Vagina (tissue), 2 donors: ENCODE results near the gene DICER1. TPM values are rescaled to one million over a fixed set of nuclear protein-coding genes. Genes with fewer than 3 reads are reported as not detected.

Experiments used
- DNase-seq, 2 donors: peaks; one replicate each; pipeline ENCODE4 v3.0.0-alpha.2; 2017; ENCODE audit errors: extremely low spot score in 2 of 2
- H3K27ac ChIP-seq: fragments of 200-600 bp; sonication (generic); one replicate; pipeline ENCODE4 v1.5.1; 2019
- H3K27me3 ChIP-seq: fragments of 200-600 bp; sonication (generic); one replicate; pipeline ENCODE4 v1.5.1; 2019
- H3K36me3 ChIP-seq, 2 donors: fragments of 200-600 bp; sonication (generic); one replicate each; pipeline ENCODE4 v1.5.1; 2017 to 2019
- H3K4me1 ChIP-seq: fragments of 200-600 bp; sonication (generic); one replicate; pipeline ENCODE4 v1.5.1; 2019
- H3K4me3 ChIP-seq, 2 donors: fragments of 200-600 bp; sonication (generic); 1 replicate in 1 of 2; 2 replicates in 1 of 2; pipeline ENCODE4 v1.5.1; 2016 to 2019
- H3K9me3 ChIP-seq: fragments of 200-600 bp; sonication (generic); one replicate; pipeline ENCODE4 v1.5.1; 2019
- POLR2A ChIP-seq, 2 donors: fragments of 450-650 bp; IDR thresholded peaks; one replicate each; pipeline ENCODE4 v1.6.1; 2017; ENCODE audit warnings: antibody characterized with exemption in 2 of 2, mild to moderate bottlenecking in 2 of 2, moderate library complexity in 2 of 2
- POLR2AphosphoS5 ChIP-seq, 2 donors: sonication (generic); formaldehyde crosslinking; IDR thresholded peaks; one replicate each; pipeline ENCODE4 v1.9.0; 2017; ENCODE audit warnings: antibody characterized with exemption in 2 of 2, mild to moderate bottlenecking in 2 of 2, low read depth in 1 of 2; ENCODE audit not compliant: insufficient read depth in 1 of 2
- intact Hi-C: fragments of 100-400 bp; cut with DNase I; formaldehyde crosslinking; loops from one replicate; pipeline ENCODE4 v1.15.1; 2023
- total RNA-seq: library from RNA; depleted of rRNA; stranded (reverse); fragments of >200 nt; gene quantifications from one replicate; pipeline ENCODE4 v1.2.3, GENCODE V29; 2016
- TF ChIP-seq, protein P1 (sequence below), 3 experiments: fragments of 450-650 bp in 2 of 3; fragments of 200-600 bp in 1 of 3; sonication (generic) in 1 of 3; IDR thresholded peaks; one replicate each; pipeline ENCODE4 v1.5.1; 2017 to 2019; ENCODE audit warnings: antibody characterized with exemption in 3 of 3, mild to moderate bottlenecking in 2 of 3, moderate library complexity in 2 of 3

DICER1 gene
- total RNA-seq, 1 donor from 2014 or later = 68.3 TPM

DNA sequence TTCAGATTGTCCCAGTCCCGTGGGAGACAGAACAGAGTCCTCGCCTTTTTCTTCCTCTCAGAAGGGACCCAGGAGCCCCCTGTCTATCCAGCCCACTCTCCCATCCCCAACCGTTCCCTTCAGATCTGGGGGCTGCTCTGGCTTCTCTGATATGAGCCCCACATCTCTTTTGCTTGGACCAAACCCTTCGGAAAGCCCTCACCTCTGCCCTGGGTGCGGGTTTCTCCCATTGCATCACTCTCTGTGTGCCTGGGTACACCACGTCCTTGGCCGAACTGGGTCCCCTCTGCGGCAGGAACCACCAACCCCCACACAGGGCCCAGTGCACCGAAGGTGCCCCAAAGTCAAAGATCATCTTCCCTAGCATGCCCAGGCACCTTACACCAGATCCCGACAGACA, 87.8 kb downstream of the DICER1 start:
- H3K27me3 ChIP-seq = peaks cover 3% of the 10 kb centered on the region
- intact Hi-C loops = no loop called here
- H3K4me1 ChIP-seq = no peaks in the 10 kb centered on the region
- TF ChIP-seq, protein P1, sequence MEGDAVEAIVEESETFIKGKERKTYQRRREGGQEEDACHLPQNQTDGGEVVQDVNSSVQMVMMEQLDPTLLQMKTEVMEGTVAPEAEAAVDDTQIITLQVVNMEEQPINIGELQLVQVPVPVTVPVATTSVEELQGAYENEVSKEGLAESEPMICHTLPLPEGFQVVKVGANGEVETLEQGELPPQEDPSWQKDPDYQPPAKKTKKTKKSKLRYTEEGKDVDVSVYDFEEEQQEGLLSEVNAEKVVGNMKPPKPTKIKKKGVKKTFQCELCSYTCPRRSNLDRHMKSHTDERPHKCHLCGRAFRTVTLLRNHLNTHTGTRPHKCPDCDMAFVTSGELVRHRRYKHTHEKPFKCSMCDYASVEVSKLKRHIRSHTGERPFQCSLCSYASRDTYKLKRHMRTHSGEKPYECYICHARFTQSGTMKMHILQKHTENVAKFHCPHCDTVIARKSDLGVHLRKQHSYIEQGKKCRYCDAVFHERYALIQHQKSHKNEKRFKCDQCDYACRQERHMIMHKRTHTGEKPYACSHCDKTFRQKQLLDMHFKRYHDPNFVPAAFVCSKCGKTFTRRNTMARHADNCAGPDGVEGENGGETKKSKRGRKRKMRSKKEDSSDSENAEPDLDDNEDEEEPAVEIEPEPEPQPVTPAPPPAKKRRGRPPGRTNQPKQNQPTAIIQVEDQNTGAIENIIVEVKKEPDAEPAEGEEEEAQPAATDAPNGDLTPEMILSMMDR (IDR thresholded peaks at IDR 0.05) = no peak
- TF ChIP-seq POLR2A (IDR thresholded peaks at IDR 0.05) = no peak
- no peak for TF ChIP-seq POLR2AphosphoS5 (IDR thresholded peaks at IDR 0.05; ENCODE audit: insufficient read depth in 1 of 2, low read depth in 1 of 2)
- H3K4me3 ChIP-seq = no peak overlapping the region
- peak; percentile 43 to 71 for DNase-seq
- H3K9me3 ChIP-seq = no peaks in the 10 kb centered on the region
- H3K36me3 ChIP-seq = no peaks in the 10 kb centered on the region
- no peak overlapping the region for H3K27ac ChIP-seq

DNA sequence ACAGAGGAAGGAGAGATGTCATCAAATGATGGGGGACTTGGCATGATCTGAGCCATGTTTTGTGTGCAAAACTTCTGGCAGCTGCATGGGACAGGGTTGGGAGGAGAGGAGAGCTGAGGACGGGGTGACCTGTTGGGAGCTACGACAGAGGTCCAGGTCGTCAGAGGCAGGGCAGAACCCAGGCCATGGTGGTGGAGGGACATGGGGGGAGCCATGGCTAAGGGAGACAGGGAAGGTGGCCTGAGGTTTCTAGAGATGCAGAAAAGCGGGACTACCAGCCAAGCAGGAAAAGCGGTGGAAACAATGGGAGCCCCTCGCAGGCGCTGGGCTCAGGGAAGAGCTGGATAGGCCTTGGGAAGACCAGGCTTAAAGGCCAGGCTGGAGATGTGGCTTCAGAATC, 88.3 kb downstream of the DICER1 start:
- Histone ChIP-seq H3K27me3 (peaks cover 3% of the 10 kb centered on the region), H3K9me3 (no peaks in the 10 kb centered on the region), H3K4me3 (no peak overlapping the region), H3K4me1 (no peaks in the 10 kb centered on the region), H3K36me3 (no peaks in the 10 kb centered on the region), H3K27ac (no peak overlapping the region)
- no peak for TF ChIP-seq POLR2AphosphoS5 (IDR thresholded peaks at IDR 0.05; ENCODE audit: insufficient read depth in 1 of 2, low read depth in 1 of 2)
- DNase-seq = peak in 1 of 2 donors; percentile 87
- intact Hi-C loops = no loop called here

DNA sequence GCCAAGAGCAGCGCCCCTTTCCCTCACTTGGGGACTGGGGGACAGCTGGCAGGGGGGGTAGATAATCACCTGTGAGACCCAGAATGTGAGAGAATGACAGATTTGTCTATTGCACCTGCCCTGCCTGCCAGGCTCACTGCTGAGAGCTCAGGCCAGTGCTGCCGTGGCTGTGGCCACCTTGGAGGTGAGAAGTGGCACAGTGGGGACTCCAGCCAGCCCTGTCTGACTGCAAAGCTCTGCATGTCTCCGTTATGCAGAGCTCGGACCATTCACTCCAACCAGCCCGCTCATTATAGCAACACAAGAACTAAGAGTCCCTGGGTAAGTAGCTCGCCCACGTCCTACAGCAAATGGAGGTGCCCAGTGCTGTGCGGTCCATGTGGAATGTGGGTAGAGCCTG, 88.8 kb downstream of the DICER1 start:
- Histone ChIP-seq H3K4me3 (no peak overlapping the region), H3K27me3 (peaks cover 3% of the 10 kb centered on the region), H3K27ac (no peak overlapping the region), H3K4me1 (no peaks in the 10 kb centered on the region), H3K9me3 (no peaks in the 10 kb centered on the region), H3K36me3 (no peaks in the 10 kb centered on the region)
- intact Hi-C loops = no loop called here
- DNase-seq = peak; percentile 74 to 81
- TF ChIP-seq POLR2AphosphoS5 (IDR thresholded peaks at IDR 0.05; ENCODE audit: insufficient read depth in 1 of 2, low read depth in 1 of 2) = no peak
- TF ChIP-seq, protein P1 (IDR thresholded peaks at IDR 0.05) = no peak
- TF ChIP-seq POLR2A (IDR thresholded peaks at IDR 0.05) = no peak

DNA sequence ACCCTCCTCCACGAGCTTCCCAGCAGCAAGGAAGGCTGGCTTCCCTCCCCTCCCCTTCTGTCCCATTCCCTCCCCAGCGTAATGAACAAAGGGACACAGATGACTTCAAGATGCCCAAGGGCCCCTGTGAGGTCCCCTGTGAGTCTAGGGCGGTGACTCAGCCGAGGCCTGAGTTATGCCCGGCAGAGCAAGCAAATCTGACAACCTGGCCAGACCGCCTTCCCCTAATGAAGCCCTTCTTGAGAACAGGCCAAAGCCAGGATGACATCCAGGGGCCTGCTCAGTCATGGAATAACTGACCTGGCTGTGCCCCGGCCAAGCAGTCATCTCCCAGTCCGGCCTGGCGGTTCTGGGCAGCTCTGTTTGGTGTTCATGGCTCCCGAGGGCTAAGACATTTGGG, 89.2 kb downstream of the DICER1 start:
- H3K27me3 ChIP-seq = peaks cover 3% of the 10 kb centered on the region
- no peaks in the 10 kb centered on the region for H3K36me3 ChIP-seq
- H3K4me3 ChIP-seq = no peak overlapping the region
- no peak overlapping the region for H3K27ac ChIP-seq
- TF ChIP-seq POLR2A (IDR thresholded peaks at IDR 0.05) (no peak), POLR2AphosphoS5 (IDR thresholded peaks at IDR 0.05; ENCODE audit: insufficient read depth in 1 of 2, low read depth in 1 of 2) (no peak)
- TF ChIP-seq, protein P1 (IDR thresholded peaks at IDR 0.05) = no peak
- H3K4me1 ChIP-seq = no peaks in the 10 kb centered on the region
- intact Hi-C loops = no loop called here
- peak in 1 of 2 donors; percentile 22 for DNase-seq
- no peaks in the 10 kb centered on the region for H3K9me3 ChIP-seq

DNA sequence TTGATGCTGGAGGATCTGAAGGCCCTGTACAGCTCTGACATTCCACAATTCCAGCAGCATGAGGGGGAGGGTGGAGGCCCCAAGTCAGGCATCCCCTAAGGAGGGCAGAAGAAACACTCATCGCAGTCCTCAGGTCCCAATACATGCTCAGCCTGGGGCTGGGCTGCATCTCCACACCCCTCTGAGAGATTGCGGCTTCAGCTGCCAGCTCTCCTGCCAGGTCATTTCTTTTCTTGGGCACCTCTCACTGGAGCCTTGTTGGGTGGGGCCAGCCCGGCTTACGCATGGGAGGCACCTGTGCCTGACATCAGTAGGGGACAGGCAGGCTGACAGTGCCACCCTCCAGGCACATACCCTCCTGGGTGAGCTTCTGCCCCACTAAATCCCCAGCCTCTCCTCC, 89.8 kb downstream of the DICER1 start:
- peak; percentile 49 to 89 for DNase-seq
- Histone ChIP-seq H3K9me3 (no peaks in the 10 kb centered on the region), H3K4me1 (no peaks in the 10 kb centered on the region), H3K27ac (no peak overlapping the region), H3K4me3 (no peak overlapping the region), H3K36me3 (no peaks in the 10 kb centered on the region), H3K27me3 (peaks cover 3% of the 10 kb centered on the region)
- TF ChIP-seq, protein P1 (IDR thresholded peaks at IDR 0.05) = no peak
- intact Hi-C loops = no loop called here
